GM23338 (cell line): ENCODE measurements around the gene RNF128. TPM values are rescaled to one million over a fixed set of nuclear protein-coding genes. Genes with fewer than 3 reads are reported as not detected.
A peak's percentile ranks its signal among the peaks of the same experiment; 100 is the strongest.

Experiments used
- ATAC-seq: fragments of 200-7000 bp; cut with Tn5 transposase; 3 replicates; pipeline ENCODE4 v1.9.1; 2020
- DNase-seq: peaks from one replicate; pipeline ENCODE4 v3.0.0-alpha.2; 2015; ENCODE audit warnings: low spot score
- H2AFZ ChIP-seq: fragments of 200-600 bp; sonication (generic); 2 replicates; pipeline ENCODE4 v1.8.0; 2016; ENCODE audit warnings: antibody characterized with exemption, mild to moderate bottlenecking, moderate library complexity
- H3F3A ChIP-seq: fragments of 200-600 bp; sonication (generic); replicated peaks from 2 replicates; pipeline ENCODE4 v1.8.0; 2017; ENCODE audit warnings: antibody characterized with exemption, mixed run types, low read depth
- H3K27ac ChIP-seq: fragments of 200-600 bp; sonication (generic); 2 replicates; pipeline ENCODE4 v1.6.1; 2016; ENCODE audit warnings: low read depth
- H3K27me3 ChIP-seq: fragments of 200-600 bp; sonication (generic); 2 replicates; pipeline ENCODE4 v1.8.0; 2016; ENCODE audit warnings: mild to moderate bottlenecking, mixed run types, moderate library complexity; ENCODE audit not compliant: insufficient read depth
- H3K36me3 ChIP-seq: fragments of 200-600 bp; sonication (generic); 2 replicates; pipeline ENCODE4 v1.8.0; 2016; ENCODE audit warnings: mild to moderate bottlenecking; ENCODE audit not compliant: insufficient read depth
- H3K4me1 ChIP-seq: fragments of 200-600 bp; sonication (generic); 2 replicates; pipeline ENCODE4 v1.8.0; 2016; ENCODE audit warnings: mild to moderate bottlenecking, moderate library complexity; ENCODE audit not compliant: insufficient read depth
- H3K4me2 ChIP-seq: fragments of 200-600 bp; sonication (generic); 2 replicates; pipeline ENCODE4 v1.7.1; 2017; ENCODE audit warnings: mixed run types
- H3K4me3 ChIP-seq: fragments of 200-600 bp; sonication (generic); 2 replicates; pipeline ENCODE4 v1.6.1; 2016; ENCODE audit warnings: mixed run types
- H3K79me2 ChIP-seq: fragments of 200-600 bp; sonication (generic); replicated peaks from 2 replicates; pipeline ENCODE4 v1.8.0; 2017; ENCODE audit warnings: mild to moderate bottlenecking; ENCODE audit not compliant: insufficient read depth
- H3K9me2 ChIP-seq: fragments of 200-600 bp; sonication (generic); 2 replicates; pipeline ENCODE4 v1.8.0; 2017; ENCODE audit not compliant: insufficient read depth
- H4K20me1 ChIP-seq: fragments of 200-600 bp; sonication (generic); replicated peaks from 2 replicates; pipeline ENCODE4 v1.8.0; 2017; ENCODE audit warnings: mild to moderate bottlenecking; ENCODE audit not compliant: insufficient read depth
- H3K27ac Mint-ChIP-seq: 2 replicates; pipeline ENCODE4 v1.8.0; 2020; ENCODE audit warnings: inconsistent platforms, mild to moderate bottlenecking, moderate library complexity, mixed read lengths
- H3K27me3 Mint-ChIP-seq: 3 replicates; pipeline ENCODE4 v1.8.0; 2022; ENCODE audit warnings: low read depth, mild to moderate bottlenecking, moderate library complexity, mixed read lengths, inconsistent platforms; ENCODE audit not compliant: insufficient read depth, poor library complexity
- H3K36me3 Mint-ChIP-seq: 3 replicates; pipeline ENCODE4 v1.8.0; 2021; ENCODE audit warnings: low read depth, mild to moderate bottlenecking, inconsistent platforms, moderate library complexity, mixed read lengths
- H3K4me1 Mint-ChIP-seq: 3 replicates; pipeline ENCODE4 v1.8.0; 2020; ENCODE audit warnings: mild to moderate bottlenecking, inconsistent platforms, mixed read lengths
- H3K4me3 Mint-ChIP-seq: 3 replicates; pipeline ENCODE4 v1.8.0; 2021; ENCODE audit warnings: moderate library complexity, mild to moderate bottlenecking, inconsistent platforms, mixed read lengths
- H3K9me3 Mint-ChIP-seq: 3 replicates; pipeline ENCODE4 v1.8.0; 2020; ENCODE audit warnings: moderate library complexity, mild to moderate bottlenecking, inconsistent platforms, mixed read lengths
- CREB1 ChIP-seq: fragments of 250-450 bp; sonication (Bioruptor Pico); IDR thresholded peaks from 2 replicates; pipeline ENCODE4 v1.5.0; 2020; ENCODE audit warnings: low read depth, mild to moderate bottlenecking, moderate library complexity
- ETS1 ChIP-seq: IDR thresholded peaks from 2 replicates; pipeline ENCODE4 v1.6.1; 2016; ENCODE audit warnings: antibody characterized with exemption
- EZH2 ChIP-seq: fragments of 200-600 bp; sonication (generic); IDR thresholded peaks from one replicate; pipeline ENCODE4 v1.8.0; 2017; ENCODE audit warnings: antibody characterized with exemption, mild to moderate bottlenecking, low read depth; ENCODE audit not compliant: unreplicated experiment
- EZH2phosphoT487 ChIP-seq: fragments of 200-600 bp; sonication (generic); IDR thresholded peaks from one replicate; pipeline ENCODE4 v1.8.1; 2018; ENCODE audit warnings: antibody characterized with exemption; ENCODE audit not compliant: unreplicated experiment
- JUNB ChIP-seq: IDR thresholded peaks from one replicate; pipeline ENCODE4 v1.6.1; 2016; ENCODE audit warnings: antibody characterized with exemption; ENCODE audit not compliant: unreplicated experiment
- NANOG ChIP-seq: IDR thresholded peaks from 2 replicates; pipeline ENCODE4 v1.6.1; 2016; ENCODE audit warnings: antibody characterized with exemption, borderline replicate concordance
- POLR2AphosphoS5 ChIP-seq: IDR thresholded peaks from 2 replicates; pipeline ENCODE4 v1.6.1; 2016; ENCODE audit warnings: antibody characterized with exemption, low read depth
- STAT1 ChIP-seq: IDR thresholded peaks from one replicate; pipeline ENCODE4 v1.6.1; 2016; ENCODE audit warnings: antibody characterized with exemption; ENCODE audit not compliant: unreplicated experiment
- ZNF114 ChIP-seq: fragments of 250-450 bp; sonication (Bioruptor Pico); IDR thresholded peaks from 2 replicates; pipeline ENCODE4 v1.5.0; 2020; ENCODE audit warnings: mild to moderate bottlenecking, moderate library complexity
- ZNF331 ChIP-seq: fragments of 250-450 bp; sonication (Bioruptor Pico); IDR thresholded peaks from 2 replicates; pipeline ENCODE4 v1.5.0; 2020; ENCODE audit warnings: low read depth, mild to moderate bottlenecking, moderate library complexity
- ZNF462 ChIP-seq: fragments of 250-450 bp; sonication (Bioruptor Pico); IDR thresholded peaks from 2 replicates; pipeline ENCODE4 v1.5.0; 2020; ENCODE audit warnings: mild to moderate bottlenecking, moderate library complexity
- polyA plus RNA-seq: library from polyadenylated mRNA; unstranded; fragments of >200 nt; fragmentation: Nextera tagmentation; extraction: Ambion mirVana; gene quantifications from 2 replicates; pipeline ENCODE4 v1.2.1, GENCODE V29; 2016
- total RNA-seq: library from RNA; depleted of rRNA; stranded (reverse); fragments of >200 nt; shearing (Covaris generic); gene quantifications from 2 replicates; pipeline ENCODE4 v1.2.3, GENCODE V29; 2014
- TF ChIP-seq, protein P1 (sequence below): IDR thresholded peaks from one replicate; pipeline ENCODE4 v1.6.1; 2018; ENCODE audit warnings: antibody characterized with exemption; ENCODE audit not compliant: unreplicated experiment
- TF ChIP-seq, protein P2 (sequence below), 2 experiments: fragments of 200-600 bp in 1 of 2; sonication (generic) in 1 of 2; conservative IDR thresholded peaks; 2 replicates each; pipeline versions ENCODE4 v1.5.1 to v1.6.1; 2016 to 2017; ENCODE audit warnings: antibody characterized with exemption in 2 of 2, low read depth in 2 of 2, mild to moderate bottlenecking in 2 of 2, moderate library complexity in 1 of 2

The RNF128 gene
- total and polyA plus RNA-seq, 2 experiments from 2014 or later, result 1.2 to 3.2 TPM

- Histone ChIP-seq H3K4me1 (peaks cover 32% of the 10 kb centered on the region), H3K36me3 (no peaks in the 10 kb centered on the region), H3K27me3 (no peaks in the 10 kb centered on the region), H3K9me2 (no peaks in the 10 kb centered on the region), H4K20me1 (no peaks in the 10 kb centered on the region), H3K27ac (no peak overlapping the region), H3K79me2 (no peaks in the 10 kb centered on the region), H2AFZ (no peak overlapping the region), H3F3A (no peaks in the 10 kb centered on the region), H3K4me2 (no peak overlapping the region), H3K4me3 (no peak overlapping the region)
- ATAC-seq (no peak), DNase-seq (no peak)
- Mint-ChIP-seq H3K4me1 (peaks cover 29% of the 10 kb centered on the region), H3K4me3 (no peak overlapping the region), H3K9me3 (no peaks in the 10 kb centered on the region), H3K27ac (peak overlapping the region; percentile 70; the same call in 1 of the 2 replicates), H3K27me3 (peaks cover 2% of the 10 kb centered on the region), H3K36me3 (no peaks in the 10 kb centered on the region)
- TF ChIP-seq EZH2phosphoT487, result no peak
- no peak for TF ChIP-seq ZNF331
- TF ChIP-seq JUNB, result no peak
- TF ChIP-seq EZH2, result no peak
- TF ChIP-seq POLR2AphosphoS5, result no peak
- no peak for TF ChIP-seq CREB1
- no peak for TF ChIP-seq ETS1
- TF ChIP-seq, protein P1, sequence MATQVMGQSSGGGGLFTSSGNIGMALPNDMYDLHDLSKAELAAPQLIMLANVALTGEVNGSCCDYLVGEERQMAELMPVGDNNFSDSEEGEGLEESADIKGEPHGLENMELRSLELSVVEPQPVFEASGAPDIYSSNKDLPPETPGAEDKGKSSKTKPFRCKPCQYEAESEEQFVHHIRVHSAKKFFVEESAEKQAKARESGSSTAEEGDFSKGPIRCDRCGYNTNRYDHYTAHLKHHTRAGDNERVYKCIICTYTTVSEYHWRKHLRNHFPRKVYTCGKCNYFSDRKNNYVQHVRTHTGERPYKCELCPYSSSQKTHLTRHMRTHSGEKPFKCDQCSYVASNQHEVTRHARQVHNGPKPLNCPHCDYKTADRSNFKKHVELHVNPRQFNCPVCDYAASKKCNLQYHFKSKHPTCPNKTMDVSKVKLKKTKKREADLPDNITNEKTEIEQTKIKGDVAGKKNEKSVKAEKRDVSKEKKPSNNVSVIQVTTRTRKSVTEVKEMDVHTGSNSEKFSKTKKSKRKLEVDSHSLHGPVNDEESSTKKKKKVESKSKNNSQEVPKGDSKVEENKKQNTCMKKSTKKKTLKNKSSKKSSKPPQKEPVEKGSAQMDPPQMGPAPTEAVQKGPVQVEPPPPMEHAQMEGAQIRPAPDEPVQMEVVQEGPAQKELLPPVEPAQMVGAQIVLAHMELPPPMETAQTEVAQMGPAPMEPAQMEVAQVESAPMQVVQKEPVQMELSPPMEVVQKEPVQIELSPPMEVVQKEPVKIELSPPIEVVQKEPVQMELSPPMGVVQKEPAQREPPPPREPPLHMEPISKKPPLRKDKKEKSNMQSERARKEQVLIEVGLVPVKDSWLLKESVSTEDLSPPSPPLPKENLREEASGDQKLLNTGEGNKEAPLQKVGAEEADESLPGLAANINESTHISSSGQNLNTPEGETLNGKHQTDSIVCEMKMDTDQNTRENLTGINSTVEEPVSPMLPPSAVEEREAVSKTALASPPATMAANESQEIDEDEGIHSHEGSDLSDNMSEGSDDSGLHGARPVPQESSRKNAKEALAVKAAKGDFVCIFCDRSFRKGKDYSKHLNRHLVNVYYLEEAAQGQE, result no peak
- no peak for TF ChIP-seq STAT1
- no peak for TF ChIP-seq ZNF462 (CRISPR knock-in tag)
- no peak for TF ChIP-seq ZNF114
- no peak for TF ChIP-seq NANOG
- TF ChIP-seq, protein P2, sequence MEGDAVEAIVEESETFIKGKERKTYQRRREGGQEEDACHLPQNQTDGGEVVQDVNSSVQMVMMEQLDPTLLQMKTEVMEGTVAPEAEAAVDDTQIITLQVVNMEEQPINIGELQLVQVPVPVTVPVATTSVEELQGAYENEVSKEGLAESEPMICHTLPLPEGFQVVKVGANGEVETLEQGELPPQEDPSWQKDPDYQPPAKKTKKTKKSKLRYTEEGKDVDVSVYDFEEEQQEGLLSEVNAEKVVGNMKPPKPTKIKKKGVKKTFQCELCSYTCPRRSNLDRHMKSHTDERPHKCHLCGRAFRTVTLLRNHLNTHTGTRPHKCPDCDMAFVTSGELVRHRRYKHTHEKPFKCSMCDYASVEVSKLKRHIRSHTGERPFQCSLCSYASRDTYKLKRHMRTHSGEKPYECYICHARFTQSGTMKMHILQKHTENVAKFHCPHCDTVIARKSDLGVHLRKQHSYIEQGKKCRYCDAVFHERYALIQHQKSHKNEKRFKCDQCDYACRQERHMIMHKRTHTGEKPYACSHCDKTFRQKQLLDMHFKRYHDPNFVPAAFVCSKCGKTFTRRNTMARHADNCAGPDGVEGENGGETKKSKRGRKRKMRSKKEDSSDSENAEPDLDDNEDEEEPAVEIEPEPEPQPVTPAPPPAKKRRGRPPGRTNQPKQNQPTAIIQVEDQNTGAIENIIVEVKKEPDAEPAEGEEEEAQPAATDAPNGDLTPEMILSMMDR (conservative IDR thresholded peaks at IDR 0.05; ENCODE audit: low read depth in 2 of 2), result no peak
These were observed 54.3 kb downstream of the RNF128 start for GRCh38 chrX:106780664-106781377.
